Right renal pelvis (tissue), 4 donors: ENCODE data around the gene CLIC3. TPM values are rescaled to one million over a fixed set of nuclear protein-coding genes. Genes with fewer than 3 reads are reported as not detected.
A peak's percentile ranks its signal among the peaks of the same experiment; 100 is the strongest.

Source experiments
- DNase-seq, 4 donors: peaks; one replicate each; pipeline ENCODE4 v3.0.0-alpha.2; 2013; ENCODE audit warnings: low read depth in 4 of 4, low spot score in 3 of 4, missing footprints in 1 of 4
- polyA plus RNA-seq, 4 donors: library from polyadenylated mRNA; unstranded; fragments of 120-200 nt; gene quantifications; one replicate each; pipeline ENCODE4 v1.2.1, GENCODE V29; 2013; ENCODE audit not compliant: insufficient read length in 4 of 4

The CLIC3 gene
- polyA plus RNA-seq, 4 donors, result 0.28 to 1.2 (median 0.50) TPM

DNA sequence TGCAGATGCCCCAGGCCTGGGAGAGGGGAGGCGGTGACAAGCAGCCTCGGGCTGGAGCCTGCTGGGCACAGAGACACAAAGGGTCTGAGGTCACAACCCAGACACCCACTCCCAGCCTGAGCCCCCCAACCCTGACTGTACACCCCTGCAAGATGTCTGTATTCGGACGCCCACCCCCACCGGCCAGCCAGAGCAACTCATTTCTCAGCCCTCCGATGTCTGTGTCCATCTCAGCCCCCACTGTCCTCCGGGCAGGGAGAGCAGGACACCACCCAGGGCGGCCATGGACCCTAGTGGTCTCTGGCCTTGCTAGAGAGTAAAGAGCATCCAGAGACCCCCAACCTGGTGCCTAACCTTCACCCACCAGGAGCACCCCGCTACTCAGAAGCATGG, 40.4 kb downstream of the CLIC3 start:
- no peak for DNase-seq

DNA sequence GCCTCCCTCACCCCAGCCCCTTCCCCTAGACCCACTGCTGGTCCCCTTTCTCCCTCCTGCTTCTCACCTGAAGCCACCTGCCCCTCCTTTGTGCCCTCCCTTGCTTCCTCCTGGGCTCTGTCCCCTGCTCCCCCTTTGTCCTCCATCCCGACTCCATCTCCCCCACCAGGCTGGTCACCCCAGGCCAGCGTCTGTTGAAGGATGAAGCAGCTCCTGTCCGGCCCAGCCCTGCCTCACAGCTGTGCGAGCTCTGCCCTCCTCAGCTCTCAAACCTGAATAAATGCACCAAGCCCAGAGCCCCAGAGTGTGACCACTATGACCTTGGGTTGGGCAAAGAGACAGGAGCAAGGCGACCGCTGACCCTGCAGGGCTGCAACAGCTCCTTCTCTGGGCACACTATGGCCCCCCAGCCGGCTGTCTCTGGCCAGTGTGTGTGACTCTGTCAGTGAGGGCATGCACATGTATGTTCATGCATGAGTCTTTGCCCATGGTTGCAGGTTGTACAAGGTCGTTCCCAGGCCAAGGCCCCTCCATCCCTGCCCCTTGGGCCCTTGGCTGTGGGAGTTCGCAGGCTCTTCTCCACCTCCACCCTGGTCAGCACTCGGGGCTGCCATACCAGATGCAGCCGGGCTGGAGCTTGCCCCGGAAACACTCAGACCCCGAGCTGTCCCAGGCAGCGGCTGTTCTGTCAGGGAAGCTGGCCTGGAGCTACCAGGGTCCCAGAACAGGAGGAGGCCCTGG, 41.0 kb downstream of the CLIC3 start:
- DNase-seq, result no peak

DNA sequence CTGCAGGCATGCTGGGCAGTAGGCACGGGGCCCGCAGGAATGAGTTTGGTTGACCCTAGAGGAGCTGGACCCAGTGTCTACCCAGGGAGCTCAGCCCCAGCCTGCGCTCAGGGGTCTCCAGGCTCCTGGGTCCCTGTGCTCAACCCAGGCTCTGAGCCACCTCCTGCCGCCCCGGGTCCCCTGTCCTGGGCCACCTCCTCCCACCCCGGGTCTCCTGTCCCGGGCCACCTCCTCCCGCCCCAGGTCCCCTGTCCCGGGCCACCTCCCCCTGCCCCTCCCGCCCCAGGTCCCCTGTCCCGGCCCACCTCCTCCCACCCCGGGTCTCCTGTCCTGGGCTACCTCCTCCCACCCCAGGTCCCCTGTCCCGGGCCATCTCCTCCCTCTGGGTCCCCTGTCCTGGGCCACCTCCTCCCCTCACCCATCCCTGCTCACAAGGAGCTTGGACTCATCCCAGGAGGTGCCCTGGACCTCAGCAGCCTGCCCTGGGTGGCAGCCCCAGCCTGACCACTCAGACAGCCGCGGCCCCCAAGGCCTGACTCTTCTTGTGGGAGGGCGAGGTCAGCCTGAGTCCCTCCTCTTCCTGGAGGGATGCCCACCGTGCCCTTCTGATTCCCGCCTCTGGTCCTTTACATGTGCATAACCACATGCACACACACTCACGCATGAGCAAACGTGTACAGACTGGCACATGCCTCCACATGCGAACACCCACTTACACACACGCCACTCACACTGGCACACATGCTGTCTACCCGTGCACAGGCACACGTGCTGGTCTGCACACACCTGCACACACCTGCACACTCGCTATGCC, 41.9 kb downstream of the CLIC3 start:
- no peak for DNase-seq

DNA sequence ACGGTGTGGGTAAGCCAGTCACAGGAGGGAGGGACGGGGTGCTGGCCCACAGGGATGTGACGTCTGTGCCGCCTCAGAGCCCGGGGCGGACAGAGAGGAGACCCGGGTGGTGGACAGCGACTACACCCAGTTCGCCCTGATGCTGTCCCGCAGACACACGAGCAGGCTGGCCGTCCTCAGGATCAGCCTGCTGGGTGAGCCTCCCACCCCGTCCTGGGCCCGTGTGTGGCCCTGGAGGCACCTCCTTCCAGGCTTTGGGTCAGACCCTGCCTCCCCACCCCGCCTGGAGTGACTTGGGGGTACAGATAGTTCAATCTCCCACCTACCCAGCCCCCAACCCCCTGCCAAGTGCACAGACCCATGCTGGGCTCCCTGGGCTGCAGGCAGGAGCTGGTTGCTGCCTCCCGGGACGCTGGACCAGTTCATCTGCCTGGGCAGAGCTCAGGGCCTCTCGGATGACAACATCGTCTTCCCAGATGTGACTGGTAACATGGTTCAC, 42.5 kb downstream of the CLIC3 start:
- no peak for DNase-seq

DNA sequence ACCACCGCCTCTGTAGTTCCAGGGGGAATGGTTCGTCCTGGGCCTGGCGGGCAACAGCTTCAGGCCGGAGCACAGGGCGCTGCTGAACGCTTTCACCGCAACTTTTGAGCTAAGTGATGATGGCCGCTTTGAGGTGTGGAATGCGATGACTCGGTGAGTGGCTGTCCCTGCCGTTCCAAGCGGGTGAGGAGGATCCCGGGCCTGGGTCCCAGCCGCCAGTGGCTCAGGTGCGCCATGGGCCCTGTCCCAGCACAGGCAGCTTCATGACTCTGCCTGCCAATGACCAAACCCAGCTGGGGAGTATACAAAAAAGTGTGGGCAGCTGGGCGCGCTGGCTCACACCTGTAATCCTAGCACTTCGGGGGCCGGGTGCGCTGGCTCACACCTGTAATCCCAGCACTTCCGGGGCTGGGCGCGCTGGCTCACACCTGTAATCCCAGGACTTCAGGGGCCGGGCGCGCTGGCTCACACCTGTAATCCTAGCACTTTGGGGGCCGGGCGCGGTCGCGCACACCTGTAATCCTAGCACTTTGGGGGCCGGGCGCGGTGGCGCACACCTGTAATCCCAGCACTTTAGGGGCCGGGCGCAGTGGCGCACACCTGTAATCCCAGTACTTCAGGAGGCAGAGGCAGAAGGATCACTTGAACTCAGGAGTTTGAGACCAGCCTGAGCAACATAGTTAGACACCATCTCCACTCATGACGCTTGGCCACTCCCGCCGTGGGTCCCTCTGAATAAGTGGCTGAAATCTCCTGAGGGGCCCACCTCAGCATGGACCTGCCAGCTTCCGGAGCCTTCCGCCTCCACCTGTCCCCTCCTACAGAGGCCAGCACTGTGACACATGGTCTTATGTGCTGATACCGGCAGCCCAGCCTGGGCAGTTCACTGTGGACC, 43.2 kb downstream of the CLIC3 start:
- no peak for DNase-seq

DNA sequence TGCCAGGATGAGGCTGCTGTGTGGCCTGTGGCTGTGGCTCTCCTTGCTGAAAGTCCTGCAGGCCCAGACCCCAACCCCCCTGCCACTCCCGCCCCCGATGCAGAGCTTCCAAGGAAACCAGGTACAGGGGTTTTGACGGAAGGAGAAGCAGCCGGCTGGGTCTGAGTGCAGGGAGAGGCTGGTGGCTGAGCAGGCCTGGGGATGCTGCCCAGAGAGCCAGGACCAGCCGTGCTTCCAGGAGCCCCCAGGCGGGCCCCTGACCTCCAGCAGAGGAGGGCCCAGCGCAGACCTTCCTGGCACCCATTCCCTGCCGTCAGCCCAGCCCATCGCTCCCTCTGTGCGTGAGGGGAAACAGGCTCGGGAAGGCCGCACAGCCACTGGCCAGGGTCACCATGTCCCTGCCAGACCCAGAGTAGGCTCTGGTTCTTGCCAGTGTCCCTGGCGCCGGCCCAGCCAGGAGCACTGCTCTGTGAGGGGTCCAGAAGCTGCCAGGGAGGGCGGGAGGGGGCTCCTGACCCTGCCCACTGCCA, 44.0 kb downstream of the CLIC3 start:
- no peak for DNase-seq

DNA sequence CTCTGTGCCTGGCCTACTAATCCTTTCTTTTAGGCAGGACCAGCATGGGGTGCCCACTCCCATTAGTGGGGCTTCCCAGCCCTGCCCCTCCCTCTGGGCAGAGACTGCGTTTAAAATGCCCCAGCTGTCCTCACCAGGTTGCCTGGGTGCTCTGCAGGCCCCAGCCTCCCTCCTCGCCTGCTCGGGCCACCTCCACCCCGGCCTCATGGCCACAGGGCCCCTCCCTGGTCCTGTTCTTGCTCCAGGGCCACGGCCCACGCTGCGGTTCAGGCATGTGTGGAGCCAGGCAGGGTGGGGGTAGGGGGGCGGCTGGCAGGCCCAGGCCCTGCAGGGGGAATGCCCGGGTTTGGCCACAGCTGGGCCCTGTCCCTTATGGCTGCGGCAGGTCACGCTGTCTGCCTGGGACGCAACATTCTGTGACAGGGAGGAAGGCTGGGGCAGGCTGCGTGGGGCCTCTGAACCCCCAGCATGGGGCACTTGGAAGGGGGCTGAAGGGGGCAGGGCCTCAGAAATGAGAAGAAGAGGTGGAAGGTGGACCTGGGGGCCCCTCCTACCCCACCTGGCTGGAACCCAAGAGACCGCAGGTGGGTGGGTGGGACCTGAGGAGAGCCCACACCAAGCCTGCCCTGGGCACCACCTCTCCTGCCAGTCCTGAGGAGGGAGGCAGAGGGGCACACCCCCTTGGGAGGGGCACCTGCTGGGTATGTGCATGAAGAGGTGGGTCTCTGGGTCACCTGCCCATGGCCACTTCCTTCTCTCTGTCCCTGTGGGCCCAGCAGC, 44.6 kb downstream of the CLIC3 start, which contains the start of gene LCN12:
LCN12 (plus strand) TSS at position 733 of the 780 bp plus-strand sequence. CDS start 55 bp downstream, outside the sequence.
- no peak for DNase-seq

DNA sequence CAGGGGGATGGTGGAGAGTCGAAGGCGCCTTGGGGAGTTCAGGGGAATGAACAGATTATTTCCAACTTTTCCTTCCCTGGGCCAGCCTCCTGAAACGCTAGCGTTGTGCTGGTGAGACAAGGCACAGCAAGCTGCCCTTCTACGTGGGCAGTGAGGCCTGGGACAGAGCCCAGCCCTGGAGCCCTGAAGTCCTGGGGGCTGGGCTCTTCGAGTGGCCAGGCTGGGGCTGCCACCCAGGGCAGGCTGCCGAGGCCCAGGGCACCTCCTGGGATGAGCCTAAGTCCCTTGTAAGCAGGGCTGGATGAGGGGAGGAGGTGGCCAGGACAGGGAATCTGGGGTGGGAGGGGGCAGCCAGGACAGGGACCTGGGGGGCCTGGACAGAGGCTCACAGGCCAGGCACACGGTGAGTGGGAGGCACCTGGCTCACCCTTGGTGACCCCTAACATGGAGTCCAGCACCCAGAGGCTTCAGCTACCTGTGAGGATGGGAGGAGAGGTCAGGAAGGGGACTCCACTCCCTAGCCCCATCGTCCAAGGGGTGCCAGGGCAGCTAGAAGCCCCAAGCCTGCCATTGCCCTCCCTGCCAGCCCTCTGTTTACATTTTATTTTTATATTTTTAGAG, 45.6 kb downstream of the CLIC3 start:
- DNase-seq, result no peak

DNA sequence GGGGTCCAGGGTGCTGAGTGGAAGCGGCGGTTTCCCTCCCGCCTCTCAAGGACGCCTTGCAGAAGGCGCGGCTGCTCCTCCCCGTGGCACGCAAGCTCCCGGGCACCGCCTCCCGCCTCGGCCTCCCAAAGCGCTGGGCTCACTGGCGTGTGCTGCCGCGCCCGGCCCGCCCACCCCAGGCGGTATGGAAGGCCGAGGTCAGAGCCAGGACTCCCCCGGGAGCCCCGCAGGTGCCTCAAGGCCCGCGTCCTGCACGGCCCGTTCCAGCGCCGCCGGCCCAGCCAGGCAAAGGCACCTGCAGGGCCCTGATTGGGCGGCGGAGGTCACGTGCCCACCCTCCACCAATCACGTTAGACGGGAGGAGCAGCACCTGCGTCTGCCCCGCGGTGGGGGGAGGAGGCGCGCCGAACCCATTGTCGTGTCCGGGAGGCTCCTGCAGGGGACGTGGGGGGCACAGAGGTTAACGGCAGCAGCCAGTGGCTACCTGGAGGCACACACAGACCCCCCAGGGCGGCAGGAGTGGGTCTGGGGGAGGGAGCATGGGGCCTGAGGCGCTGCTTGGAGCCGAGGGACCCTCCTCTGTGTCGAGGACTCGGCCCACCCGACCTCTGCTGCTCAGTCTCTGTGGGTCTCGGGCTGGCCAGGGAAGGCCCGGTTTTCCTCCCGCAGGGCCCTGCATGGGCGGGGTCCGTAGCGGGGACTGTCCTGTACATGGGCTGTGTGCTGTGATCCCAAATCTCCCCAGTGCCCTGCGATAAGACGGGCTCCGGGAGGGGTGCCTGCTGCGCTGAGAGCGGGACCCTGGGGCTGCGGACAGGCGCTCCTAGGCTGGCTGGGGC, 46.3 kb downstream of the CLIC3 start:
- peak; percentile 79 to 87 (median 84) for DNase-seq

DNA sequence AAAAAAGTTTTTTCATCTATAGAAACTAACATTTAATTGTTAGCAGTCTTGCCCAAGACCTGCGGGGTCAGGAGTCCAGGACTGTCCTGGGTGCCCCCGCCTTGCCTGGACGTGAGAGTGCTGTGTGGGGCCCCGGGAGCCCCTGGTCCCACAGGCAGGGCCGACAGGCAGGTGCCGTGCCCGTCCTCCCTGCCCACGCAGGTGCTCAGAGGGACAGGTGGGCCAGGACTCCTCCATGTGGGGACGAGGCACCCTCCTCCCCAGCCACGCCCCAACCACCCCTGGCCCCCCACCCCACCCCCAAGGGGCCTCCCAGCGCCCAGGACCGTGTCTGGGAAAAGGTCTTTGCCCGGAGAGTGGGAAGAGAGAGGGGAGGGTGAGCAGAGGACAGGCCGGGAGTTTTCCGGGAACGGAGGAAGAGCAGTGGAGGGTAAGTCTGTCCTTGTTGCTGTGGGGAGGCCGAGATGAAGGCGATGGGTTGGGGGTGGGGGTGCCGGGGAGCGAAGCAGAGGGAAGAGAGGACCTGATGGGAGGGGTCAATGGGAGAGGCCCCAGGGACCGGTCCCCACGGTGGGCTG, 47.0 kb downstream of the CLIC3 start:
- no peak for DNase-seq

DNA sequence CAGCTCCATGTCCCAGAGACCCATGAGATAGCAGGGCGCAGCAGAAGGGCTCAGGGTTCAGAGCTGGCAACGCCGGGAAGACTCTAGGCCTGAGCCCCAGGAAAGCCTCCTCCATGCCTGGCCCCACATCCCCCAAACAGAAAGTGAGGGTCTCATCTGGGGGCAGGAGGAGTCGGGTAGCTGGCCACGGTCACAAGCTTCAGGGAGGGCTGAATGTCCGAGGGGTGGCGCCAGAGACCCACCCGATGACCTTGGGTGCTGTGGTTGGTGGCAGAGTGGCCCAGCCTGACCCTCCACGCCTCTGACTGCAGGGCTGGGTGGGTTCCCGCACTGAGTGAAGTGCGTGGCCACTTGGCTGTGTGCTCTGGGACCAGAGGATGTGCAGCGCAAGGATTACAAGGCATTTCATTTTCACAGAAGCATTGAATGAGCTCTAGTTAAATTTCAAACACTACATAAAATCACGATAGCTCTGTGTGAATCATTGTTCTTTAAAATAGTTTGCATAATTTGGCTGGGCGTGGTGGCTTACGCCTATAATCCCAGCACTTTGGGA, 48.3 kb downstream of the CLIC3 start:
- DNase-seq, result no peak

DNA sequence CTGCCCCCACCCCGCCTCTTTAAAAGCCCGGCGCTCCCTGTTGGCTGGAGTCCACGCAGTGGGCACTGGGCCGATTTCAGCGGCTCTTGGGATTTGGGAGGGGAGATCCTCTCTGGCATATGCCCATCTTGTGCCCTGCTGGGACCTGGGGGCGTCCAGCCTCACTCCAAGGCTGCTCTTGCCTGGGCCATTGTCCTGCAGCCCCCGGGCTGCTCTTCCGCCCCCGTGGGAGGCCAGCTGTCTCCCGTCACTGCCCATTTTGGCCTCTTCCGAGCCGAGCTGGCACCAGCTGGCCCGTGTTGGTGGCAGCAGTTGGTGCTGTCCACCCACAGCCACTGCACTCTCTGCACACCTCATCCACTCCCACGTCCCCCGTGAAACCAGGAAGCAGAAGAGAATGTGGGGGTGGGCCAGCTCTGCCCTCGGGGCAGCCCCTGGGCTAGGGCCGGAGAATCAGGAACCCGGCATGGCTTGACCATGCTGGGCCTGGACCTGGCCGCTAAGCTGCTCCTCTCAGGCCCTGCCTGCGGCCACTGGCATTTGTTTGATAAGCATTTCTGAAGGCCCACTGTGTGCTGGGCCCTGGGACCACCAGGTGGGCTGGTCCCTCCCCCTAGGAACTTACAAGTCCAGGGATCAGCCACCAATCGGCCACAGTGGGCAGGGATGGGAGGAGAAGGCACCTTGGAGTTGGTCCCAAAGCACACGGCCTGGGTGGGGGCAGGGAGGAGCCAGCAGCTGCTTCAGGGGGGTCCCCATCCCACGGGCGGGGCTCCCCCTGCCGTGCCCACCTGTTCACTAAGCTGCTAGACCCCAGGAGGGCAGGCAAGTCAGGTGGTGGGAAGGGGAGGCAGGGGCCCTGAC, 49.1 kb downstream of the CLIC3 start:
- no peak for DNase-seq

DNA sequence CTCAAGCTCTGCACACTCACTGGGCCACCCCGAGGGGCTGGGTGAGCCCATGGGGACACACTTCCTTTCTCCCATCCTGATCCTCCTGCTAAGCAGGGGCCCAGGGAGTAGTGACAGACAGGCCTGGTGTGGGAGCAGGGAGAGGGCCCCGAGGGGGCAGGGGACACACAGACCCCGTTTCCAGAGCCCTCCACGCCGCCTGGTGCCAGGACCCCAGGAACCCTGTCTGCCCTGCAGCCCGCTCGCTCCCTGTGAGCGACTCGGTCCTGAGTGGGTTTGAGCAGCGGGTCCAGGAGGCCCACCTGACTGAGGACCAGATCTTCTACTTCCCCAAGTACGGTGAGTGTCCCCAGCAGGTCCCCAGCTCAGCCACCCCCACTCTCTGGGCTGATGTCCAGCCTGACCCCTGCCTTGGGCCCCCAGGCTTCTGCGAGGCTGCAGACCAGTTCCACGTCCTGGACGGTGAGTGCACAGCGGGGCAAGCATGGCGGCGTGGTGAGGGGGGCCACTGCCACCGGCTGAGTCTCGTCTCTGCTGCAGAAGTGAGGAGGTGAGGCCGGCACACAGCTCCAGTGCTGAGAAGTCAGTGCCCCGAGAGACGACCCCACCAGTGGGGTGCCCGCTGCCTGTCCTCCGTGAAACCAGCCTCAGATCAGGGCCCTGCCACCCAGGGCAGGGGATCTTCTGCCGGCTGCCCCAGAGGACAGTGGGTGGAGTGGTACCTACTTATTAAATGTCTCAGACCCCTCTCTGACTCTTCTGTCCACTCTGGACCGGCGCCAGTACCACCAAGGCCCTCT, 49.9 kb downstream of the CLIC3 start:
- no peak for DNase-seq

DNA sequence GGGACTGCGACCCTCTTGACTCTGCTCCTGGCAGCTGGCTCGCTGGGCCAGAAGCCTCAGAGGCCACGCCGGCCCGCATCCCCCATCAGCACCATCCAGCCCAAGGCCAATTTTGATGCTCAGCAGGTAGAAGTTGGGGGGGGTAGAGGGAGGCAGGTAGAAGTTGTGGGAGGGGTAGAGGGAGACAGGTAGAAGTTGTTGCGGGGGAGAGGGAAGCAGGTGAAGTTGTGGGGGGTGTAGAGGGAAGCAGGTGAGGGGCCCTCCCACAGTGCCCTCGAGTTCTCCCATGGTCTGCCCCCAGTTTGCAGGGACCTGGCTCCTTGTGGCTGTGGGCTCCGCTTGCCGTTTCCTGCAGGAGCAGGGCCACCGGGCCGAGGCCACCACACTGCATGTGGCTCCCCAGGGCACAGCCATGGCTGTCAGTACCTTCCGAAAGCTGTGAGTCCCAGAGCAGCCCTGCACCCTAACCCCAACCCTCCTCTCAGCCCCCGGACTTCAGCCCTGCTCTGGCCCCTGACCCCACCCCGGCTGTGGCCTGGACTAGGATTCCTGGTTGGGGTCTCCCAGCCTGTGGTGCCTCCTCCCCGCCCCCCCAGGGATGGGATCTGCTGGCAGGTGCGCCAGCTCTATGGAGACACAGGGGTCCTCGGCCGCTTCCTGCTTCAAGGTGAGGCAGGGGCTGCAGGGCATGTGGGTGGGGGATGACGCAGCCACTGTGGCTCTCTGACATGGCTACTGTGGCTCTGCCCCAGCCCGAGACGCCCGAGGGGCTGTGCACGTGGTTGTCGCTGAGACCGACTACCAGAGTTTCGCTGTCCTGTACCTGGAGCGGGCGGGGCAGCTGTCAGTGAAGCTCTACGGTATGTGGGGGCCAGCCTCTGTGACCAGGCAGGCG, 50.8 kb downstream of the CLIC3 start:
- DNase-seq, result no peak
